ENCODE results near the gene OR5M10. TPM values are rescaled to one million over a fixed set of nuclear protein-coding genes. Genes with fewer than 3 reads are reported as not detected.

The OR5M10 gene
- total RNA-seq, 4 donors from 2014 or later: not detected

- 82 to 88% methylated on average over 6 of the region's 6 CpGs for WGBS, 2 donors
- intact Hi-C loops (cut with DNase I; ENCODE audit: low total_unique reads): no loop called here
- no peak for TF ChIP-seq CTCF (IDR thresholded peaks at IDR 0.05)
- TF ChIP-seq POLR2A (IDR thresholded peaks at IDR 0.05): no peak
- no peak overlapping the region for H3K4me3 ChIP-seq (ENCODE audit: low read depth, poor library complexity, severe bottlenecking)
- DNase-seq (ENCODE audit: low spot score in 2 of 2): no peak
Measured at GRCh38 chr11:56545531-56545930, 32.0 kb downstream of the OR5M10 start.

GRCh38 chr11:56543739-56544138 lies 33.8 kb downstream of the OR5M10 start:
- intact Hi-C loops (cut with DNase I; ENCODE audit: low total_unique reads): no loop called here
- no peak overlapping the region for H3K4me3 ChIP-seq (ENCODE audit: low read depth, poor library complexity, severe bottlenecking)
- 94 to 98% methylated on average over 1 of the region's 1 CpG for WGBS, 2 donors
- DNase-seq (ENCODE audit: low spot score in 2 of 2): no peak
- TF ChIP-seq CTCF (IDR thresholded peaks at IDR 0.05): no peak

- 83 to 90% methylated on average over 2 of the region's 2 CpGs for WGBS, 2 donors
- H3K4me3 ChIP-seq (ENCODE audit: low read depth, poor library complexity, severe bottlenecking): no peak within 1 kb of the TSS
- no peak for DNase-seq (ENCODE audit: low spot score in 2 of 2)
- intact Hi-C loops (cut with DNase I; ENCODE audit: low total_unique reads): no loop called here
- TF ChIP-seq CTCF (IDR thresholded peaks at IDR 0.05) (no peak), POLR2A (IDR thresholded peaks at IDR 0.05) (no peak)
Measured at GRCh38 chr11:56543157-56543556, 34.4 kb downstream of the OR5M10 start, which contains the start of gene OR5M11. OR5M11 (minus strand) TSS chr11:56543257; CDS start chr11:56543257, 0 bp downstream.

GRCh38 chr11:56533054-56533740 lies 44.3 kb downstream of the OR5M10 start:
- intact Hi-C loops (cut with DNase I; ENCODE audit: low total_unique reads): no loop called here
- 66 to 69% methylated on average over 3 of the region's 3 CpGs for whole genome bisulfite sequencing, 2 donors
- TF ChIP-seq POLR2A (IDR thresholded peaks at IDR 0.05) (no peak), CTCF (IDR thresholded peaks at IDR 0.05) (no peak)
- H3K4me3 ChIP-seq (ENCODE audit: low read depth, poor library complexity, severe bottlenecking): no peak overlapping the region
- DNase-seq (ENCODE audit: low spot score in 2 of 2): no peak

GRCh38 chr11:56531856-56532255 lies 45.7 kb downstream of the OR5M10 start:
- 81 to 83% methylated on average over 2 of the region's 2 CpGs for WGBS, 2 donors
- TF ChIP-seq CTCF (IDR thresholded peaks at IDR 0.05): no peak
- TF ChIP-seq POLR2A (IDR thresholded peaks at IDR 0.05): no peak
- no peak overlapping the region for H3K4me3 ChIP-seq (ENCODE audit: low read depth, poor library complexity, severe bottlenecking)
- DNase-seq (ENCODE audit: low spot score in 2 of 2): no peak
- intact Hi-C loops (cut with DNase I; ENCODE audit: low total_unique reads): no loop called here

Other genes with a start within 250 kb of the OR5M10 start
- gene OR8K1, start 231.7 kb downstream of the OR5M10 start, total RNA-seq: not detected
- not detected for gene OR8J1, start 223.4 kb downstream of the OR5M10 start, total RNA-seq
- not detected for gene OR8U1, start 202.1 kb downstream of the OR5M10 start, total RNA-seq
- gene OR5AL1, start 165.0 kb downstream of the OR5M10 start, total RNA-seq: not detected
- not detected for gene OR5M3, start 104.4 kb downstream of the OR5M10 start, total RNA-seq
- gene OR5M8, start 86.4 kb downstream of the OR5M10 start, total RNA-seq: not detected
- gene OR5M11, start 34.5 kb downstream of the OR5M10 start, total RNA-seq: under 1 TPM in 1 of 4 donors, not detected in 3; 0.38 TPM
- not detected for gene OR5M1, start 37.2 kb upstream of the OR5M10 start, total RNA-seq
- gene OR5AP2, start 64.7 kb upstream of the OR5M10 start, total RNA-seq: not detected
- not detected for gene OR5AR1, start 86.0 kb upstream of the OR5M10 start, total RNA-seq
- gene OR9G1, start 121.4 kb upstream of the OR5M10 start, total RNA-seq: not detected
- gene OR9G4, start 171.0 kb upstream of the OR5M10 start, total RNA-seq: not detected